Measurements from ENCODE around the gene ZNF425. TPM values are rescaled to one million over a fixed set of nuclear protein-coding genes. Genes with fewer than 3 reads are reported as not detected.
"Not testable (repeated sequence)": the region's sequence is repeated elsewhere in the genome, so short reads cannot be mapped to it uniquely, and the experiment has no call there.

ZNF425 gene
- total and polyA plus RNA-seq, 9 donors, result 1.4 to 9.0 (median 3.8) TPM

- TF ChIP-seq EP300 (IDR thresholded peaks at IDR 0.05), result no peak
- TF ChIP-seq, protein P1, sequence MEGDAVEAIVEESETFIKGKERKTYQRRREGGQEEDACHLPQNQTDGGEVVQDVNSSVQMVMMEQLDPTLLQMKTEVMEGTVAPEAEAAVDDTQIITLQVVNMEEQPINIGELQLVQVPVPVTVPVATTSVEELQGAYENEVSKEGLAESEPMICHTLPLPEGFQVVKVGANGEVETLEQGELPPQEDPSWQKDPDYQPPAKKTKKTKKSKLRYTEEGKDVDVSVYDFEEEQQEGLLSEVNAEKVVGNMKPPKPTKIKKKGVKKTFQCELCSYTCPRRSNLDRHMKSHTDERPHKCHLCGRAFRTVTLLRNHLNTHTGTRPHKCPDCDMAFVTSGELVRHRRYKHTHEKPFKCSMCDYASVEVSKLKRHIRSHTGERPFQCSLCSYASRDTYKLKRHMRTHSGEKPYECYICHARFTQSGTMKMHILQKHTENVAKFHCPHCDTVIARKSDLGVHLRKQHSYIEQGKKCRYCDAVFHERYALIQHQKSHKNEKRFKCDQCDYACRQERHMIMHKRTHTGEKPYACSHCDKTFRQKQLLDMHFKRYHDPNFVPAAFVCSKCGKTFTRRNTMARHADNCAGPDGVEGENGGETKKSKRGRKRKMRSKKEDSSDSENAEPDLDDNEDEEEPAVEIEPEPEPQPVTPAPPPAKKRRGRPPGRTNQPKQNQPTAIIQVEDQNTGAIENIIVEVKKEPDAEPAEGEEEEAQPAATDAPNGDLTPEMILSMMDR (IDR thresholded peaks at IDR 0.05), result no peak
- TF ChIP-seq POLR2A (IDR thresholded peaks at IDR 0.05), result no peak
- intact Hi-C loops (cut with DNase I), result no loop called here
- no peaks in the 10 kb centered on the region for H3K9me3 ChIP-seq
- no peak for DNase-seq
- H3K36me3 ChIP-seq, result no peaks in the 10 kb centered on the region
- H3K4me1 ChIP-seq (ENCODE audit: insufficient read depth), result no peaks in the 10 kb centered on the region
- H3K27me3 ChIP-seq, result no peaks in the 10 kb centered on the region
- 88 to 94% (median 92%) methylated on average over 2 of the region's 2 CpGs for WGBS, 3 donors
- no peak overlapping the region for H3K4me3 ChIP-seq
- no peak overlapping the region for H3K27ac ChIP-seq
Measured at GRCh38 chr7:149100821-149101220, 25.3 kb downstream of the ZNF425 start.

GRCh38 chr7:149099058-149099457 lies 27.1 kb downstream of the ZNF425 start:
- H3K4me1 ChIP-seq (ENCODE audit: insufficient read depth), result no peaks in the 10 kb centered on the region
- no peaks in the 10 kb centered on the region for H3K36me3 ChIP-seq
- H3K9me3 ChIP-seq, result no peaks in the 10 kb centered on the region
- no peak for DNase-seq
- TF ChIP-seq EP300 (IDR thresholded peaks at IDR 0.05) (no peak), POLR2A (IDR thresholded peaks at IDR 0.05) (no peak)
- TF ChIP-seq, protein P1 (IDR thresholded peaks at IDR 0.05), result no peak
- H3K27me3 ChIP-seq, result no peaks in the 10 kb centered on the region
- H3K27ac ChIP-seq, result no peak overlapping the region
- intact Hi-C loops (cut with DNase I), result loop anchor here in 1 of 4 donors (10.0 kb wide), 1 partner anchor 94 kb away; no protein-coding TSS in a partner anchor
- 85 to 92% (median 87%) methylated on average over 6 of the region's 6 CpGs for WGBS, 3 donors
- H3K4me3 ChIP-seq, result no peak overlapping the region

- TF ChIP-seq, protein P1 (IDR thresholded peaks at IDR 0.05), result no peak
- TF ChIP-seq POLR2A (IDR thresholded peaks at IDR 0.05) (no peak), EP300 (IDR thresholded peaks at IDR 0.05) (no peak)
- intact Hi-C loops (cut with DNase I), result loop anchor here in 1 of 4 donors (10.0 kb wide), 1 partner anchor 92 kb away; no protein-coding TSS in a partner anchor
- no peak for DNase-seq
- no peak overlapping the region for H3K27ac ChIP-seq
- WGBS, 3 donors, result 14 to 40% (median 35%) methylated on average over 4 of the region's 4 CpGs
- H3K27me3 ChIP-seq, result no peaks in the 10 kb centered on the region
- H3K4me3 ChIP-seq, result no peak overlapping the region
- no peaks in the 10 kb centered on the region for H3K4me1 ChIP-seq (ENCODE audit: insufficient read depth)
- no peaks in the 10 kb centered on the region for H3K36me3 ChIP-seq
- H3K9me3 ChIP-seq, result no peaks in the 10 kb centered on the region
Measured at GRCh38 chr7:149097088-149097487, 29.0 kb downstream of the ZNF425 start.

DNA sequence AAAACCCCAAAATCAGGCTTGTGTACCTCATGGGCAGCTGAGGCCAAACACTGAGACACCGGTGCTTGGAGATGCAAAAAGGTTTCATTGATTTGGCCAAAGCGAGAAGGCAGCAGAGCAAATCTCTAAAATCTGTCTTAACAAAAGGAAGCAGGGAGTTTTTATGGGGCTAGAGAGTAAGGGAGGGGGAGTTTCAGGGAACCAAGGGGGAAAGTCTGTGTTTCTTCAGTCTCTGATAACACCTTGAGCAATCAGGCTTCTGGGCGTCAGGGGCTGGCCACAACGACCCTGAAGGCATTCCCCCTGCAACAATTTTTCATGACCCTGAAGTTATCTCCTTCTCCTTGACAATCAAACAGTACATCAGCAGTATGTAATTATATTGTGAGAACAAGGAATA lies 32.9 kb downstream of the ZNF425 start:
- Histone ChIP-seq H3K4me3 (no peak overlapping the region), H3K9me3 (no peaks in the 10 kb centered on the region), H3K4me1 (ENCODE audit: insufficient read depth) (no peaks in the 10 kb centered on the region), H3K36me3 (no peaks in the 10 kb centered on the region), H3K27ac (no peak overlapping the region), H3K27me3 (no peaks in the 10 kb centered on the region)
- TF ChIP-seq EP300 (IDR thresholded peaks at IDR 0.05) (no peak), POLR2A (IDR thresholded peaks at IDR 0.05) (no peak)
- TF ChIP-seq, protein P1 (IDR thresholded peaks at IDR 0.05), result no peak
- intact Hi-C loops (cut with DNase I), result loop anchor here in 3 of 4 donors (5.0 to 10.0 kb wide), 2 partner anchors 86 to 88 kb away; no protein-coding TSS in a partner anchor
- DNase-seq, result no peak
- 46 to 53% (median 46%) methylated on average over 4 of the region's 4 CpGs for whole genome bisulfite sequencing, 3 donors

DNA sequence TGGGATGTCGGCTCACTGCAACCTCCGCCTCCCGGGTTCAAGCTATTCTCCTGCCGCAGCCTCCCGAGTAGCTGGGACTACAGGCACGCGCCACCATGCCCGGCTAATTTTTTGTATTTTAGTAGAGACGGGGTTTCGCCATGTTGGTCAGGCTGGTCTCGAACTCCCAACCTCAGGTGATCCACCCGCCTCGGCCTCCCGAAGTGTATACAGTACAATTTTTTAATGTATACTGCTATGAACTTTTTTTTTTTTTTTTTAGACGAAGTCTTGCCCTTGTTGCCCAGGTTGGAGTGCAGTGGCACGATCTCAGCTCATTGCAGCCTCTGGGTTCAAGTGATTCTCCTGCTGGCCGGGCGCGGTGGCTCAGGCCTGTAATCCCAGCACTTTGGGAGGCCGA lies 33.9 kb downstream of the ZNF425 start:
- not testable (repeated sequence) for H3K4me3 ChIP-seq; H3K27me3 ChIP-seq; H3K9me3 ChIP-seq; H3K4me1 ChIP-seq (ENCODE audit: insufficient read depth); H3K36me3 ChIP-seq
- intact Hi-C loops (cut with DNase I), result loop anchor here in 3 of 4 donors (5.0 to 10.0 kb wide), 2 partner anchors 85 to 87 kb away; no protein-coding TSS in a partner anchor
- WGBS, 3 donors, result 93 to 96% (median 95%) methylated on average over 20 of the region's 20 CpGs
- DNase-seq, result peak in 1 of 5 donors; percentile 22
- peak overlapping the region in 1 of 2 donors; percentile 96 for H3K27ac ChIP-seq
